WTC11 (cell line): ENCODE measurements around the gene PMS2.

ENCODE experiments used
- ATF1 ChIP-seq: sonication (generic); formaldehyde crosslinking; IDR thresholded peaks from 2 replicates; pipeline ENCODE4 v1.8.1; 2023; ENCODE audit warnings: mild to moderate bottlenecking, moderate library complexity, missing genetic modification reagents
- SP1 ChIP-seq: sonication (generic); formaldehyde crosslinking; conservative IDR thresholded peaks from 2 replicates; pipeline ENCODE4 v1.8.1; 2022; ENCODE audit warnings: missing genetic modification reagents

GRCh38 chr7:5997210-5997808, 11.5 kb downstream of the PMS2 start:
- TF ChIP-seq ATF1 (CRISPR knock-in tag) (no peak), SP1 (CRISPR knock-in tag) (no peak)
